ENCODE data around the gene MYEOV.

Gene MYEOV

GRCh38 chr11:69343401-69344321 lies 49.7 kb downstream of the MYEOV start:
- DNase-seq, result no peak

GRCh38 chr11:69344570-69345145 lies 50.7 kb downstream of the MYEOV start:
- DNase-seq, result no peak

Measured in CD4-positive, alpha-beta T cell treated with Interleukin-6 for 4 hours (primary cell).